ENCODE measurements around the gene RGS6.

RGS6 gene

GRCh38 chr14:72599579-72600470, 667.6 kb downstream of the RGS6 start:
- FAIRE-seq, result no peak

GRCh38 chr14:72600551-72601330, 668.5 kb downstream of the RGS6 start:
- no peak for FAIRE-seq

GRCh38 chr14:72603639-72604038, 671.4 kb downstream of the RGS6 start:
- no peak for FAIRE-seq

- no peak for FAIRE-seq
These were observed 671.9 kb downstream of the RGS6 start for GRCh38 chr14:72604133-72604532.

- FAIRE-seq, result no peak
These were observed 673.1 kb downstream of the RGS6 start for GRCh38 chr14:72605096-72605920.

GRCh38 chr14:72605921-72606220, 673.6 kb downstream of the RGS6 start:
- no peak for FAIRE-seq

GRCh38 chr14:72606879-72607278, 674.6 kb downstream of the RGS6 start:
- FAIRE-seq, result no peak

- no peak for FAIRE-seq
These were observed 675.3 kb downstream of the RGS6 start for GRCh38 chr14:72607386-72608130.

- no peak for FAIRE-seq
These were observed 676.4 kb downstream of the RGS6 start for GRCh38 chr14:72608391-72609204.

GRCh38 chr14:72609205-72609916, 677.1 kb downstream of the RGS6 start:
- FAIRE-seq, result no peak

GRCh38 chr14:72610096-72610830, 678.0 kb downstream of the RGS6 start:
- FAIRE-seq, result no peak

- FAIRE-seq, result no peak
These were observed 678.6 kb downstream of the RGS6 start for GRCh38 chr14:72610831-72611200.

GRCh38 chr14:72611506-72611905, 679.3 kb downstream of the RGS6 start:
- no peak for FAIRE-seq

GRCh38 chr14:72612041-72612440, 679.8 kb downstream of the RGS6 start:
- no peak for FAIRE-seq

- FAIRE-seq, result no peak
These were observed 681.2 kb downstream of the RGS6 start for GRCh38 chr14:72613231-72613974.

GRCh38 chr14:72613975-72614319, 681.7 kb downstream of the RGS6 start:
- FAIRE-seq, result no peak

- FAIRE-seq, result no peak
These were observed 682.1 kb downstream of the RGS6 start for GRCh38 chr14:72614365-72614764.

GRCh38 chr14:72614891-72615415, 682.7 kb downstream of the RGS6 start:
- no peak for FAIRE-seq

- FAIRE-seq, result no peak
These were observed 683.4 kb downstream of the RGS6 start for GRCh38 chr14:72615451-72616121.

Data from TTC549 (cell line).